Ascending aorta (tissue), 2 donors: ENCODE data around the gene PRCD. TPM values are rescaled to one million over a fixed set of nuclear protein-coding genes. Genes with fewer than 3 reads are reported as not detected.

Experiments
- DNase-seq, 2 donors: peaks; one replicate each; pipeline ENCODE4 v3.0.0-alpha.2; 2019; ENCODE audit warnings: low spot score in 2 of 2
- H3K27ac ChIP-seq, 2 donors: fragments of 200-600 bp; sonication (generic); one replicate each; pipeline ENCODE4 v1.5.1; 2016 to 2017; ENCODE audit warnings: mild to moderate bottlenecking in 1 of 2
- H3K27me3 ChIP-seq: fragments of 200-600 bp; sonication (generic); one replicate; pipeline ENCODE4 v1.5.1; 2017
- H3K36me3 ChIP-seq, 2 donors: fragments of 200-600 bp; sonication (generic); one replicate each; pipeline ENCODE4 v1.5.1; 2016
- H3K4me1 ChIP-seq, 2 donors: fragments of 200-600 bp; sonication (generic); one replicate each; pipeline ENCODE4 v1.5.1; 2016 to 2017; ENCODE audit warnings: mild to moderate bottlenecking in 1 of 2
- H3K4me3 ChIP-seq, 2 donors: fragments of 200-600 bp; sonication (generic); one replicate each; pipeline ENCODE4 v1.5.1; 2016 to 2017; ENCODE audit warnings: mild to moderate bottlenecking in 1 of 2
- H3K9me3 ChIP-seq, 2 donors: fragments of 200-600 bp; sonication (generic); one replicate each; pipeline ENCODE4 v1.5.1; 2016
- CTCF ChIP-seq, 3 experiments: fragments of 200-600 bp in 2 of 3; fragments of 450-650 bp in 1 of 3; sonication (generic) in 2 of 3; IDR thresholded peaks; one replicate each; pipeline ENCODE4 v1.5.1; 2016 to 2019; ENCODE audit warnings: antibody characterized with exemption in 3 of 3, mild to moderate bottlenecking in 1 of 3, moderate library complexity in 1 of 3
- intact Hi-C: fragments of 100-400 bp; cut with DNase I; formaldehyde crosslinking; loops from one replicate; pipeline ENCODE4 v1.15.1; 2023
- total RNA-seq: library from RNA; depleted of rRNA; stranded (reverse); fragments of >200 nt; gene quantifications from one replicate; pipeline ENCODE4 v1.1.0, GENCODE V29; 2016

The PRCD gene
- total RNA-seq, 1 donor from 2014 or later, result 0.43 TPM

GRCh38 chr17:76528528-76529223, 11.2 kb upstream of the PRCD start:
- no peaks in the 10 kb centered on the region for H3K27me3 ChIP-seq
- H3K36me3 ChIP-seq, result no peaks in the 10 kb centered on the region
- TF ChIP-seq CTCF (IDR thresholded peaks at IDR 0.05), result peak in 1 of 3 experiments; percentile 27
- H3K27ac ChIP-seq, result peak overlapping the region; percentile 93 to 95
- no peak for DNase-seq
- intact Hi-C loops, result loop anchor here (1.0 to 10.0 kb wide), 2 partner anchors 12 to 186 kb away; partner anchors contain the start of genes MXRA7 and PRCD
- no peaks in the 10 kb centered on the region for H3K9me3 ChIP-seq
- peak overlapping the region in 1 of 2 donors; percentile 39 for H3K4me3 ChIP-seq
- H3K4me1 ChIP-seq, result peaks cover 22 to 36% of the 10 kb centered on the region in 2 donors

GRCh38 chr17:76529224-76530094, 10.4 kb upstream of the PRCD start:
- Histone ChIP-seq H3K27ac (peak overlapping the region; percentile 93 to 95), H3K4me3 (peak overlapping the region; percentile 27 to 39), H3K9me3 (no peaks in the 10 kb centered on the region), H3K4me1 (peaks cover 22 to 36% of the 10 kb centered on the region in 2 donors), H3K36me3 (no peaks in the 10 kb centered on the region), H3K27me3 (no peaks in the 10 kb centered on the region)
- DNase-seq, result peak; percentile 73 to 91
- intact Hi-C loops, result loop anchor here (1.0 to 10.0 kb wide), 2 partner anchors 11 to 185 kb away; partner anchors contain the start of genes MXRA7 and PRCD
- TF ChIP-seq CTCF (IDR thresholded peaks at IDR 0.05), result no peak

DNA sequence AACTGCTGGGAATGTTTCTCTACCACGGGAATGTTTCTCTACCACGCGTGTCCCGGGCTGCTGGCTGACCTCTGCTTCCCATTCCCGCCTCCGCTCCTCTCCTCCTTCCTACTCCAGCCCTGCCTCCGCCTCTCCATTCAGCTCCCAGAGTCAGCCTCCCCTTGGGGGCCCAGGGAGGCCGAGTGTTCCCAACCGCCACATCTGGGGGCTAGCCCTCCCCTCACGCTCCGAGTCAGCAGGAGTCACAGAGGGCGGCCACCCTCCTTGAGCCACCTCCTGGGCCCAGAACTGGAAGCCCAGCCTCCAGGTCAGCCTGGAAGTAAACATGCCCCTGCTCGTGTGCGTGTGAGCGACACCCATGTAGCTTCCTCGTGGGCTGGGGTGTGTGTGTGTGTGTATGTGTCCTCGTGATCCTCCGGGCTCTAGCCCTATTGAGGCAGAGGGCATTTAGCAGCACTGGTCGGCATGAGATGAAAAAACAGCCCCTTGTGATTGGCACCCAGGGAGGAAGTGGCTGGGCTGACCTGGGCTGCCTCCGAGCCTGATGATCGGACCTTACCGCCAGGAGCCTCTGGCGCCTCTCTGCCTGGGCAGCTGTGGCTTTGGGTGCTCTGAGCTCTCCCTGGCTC, 9.6 kb upstream of the PRCD start:
- peak; percentile 21 to 79 for DNase-seq
- no peak for TF ChIP-seq CTCF (IDR thresholded peaks at IDR 0.05)
- peak overlapping the region; percentile 93 to 95 for H3K27ac ChIP-seq
- H3K9me3 ChIP-seq, result no peaks in the 10 kb centered on the region
- intact Hi-C loops, result no loop called here
- H3K4me3 ChIP-seq, result peak overlapping the region in 1 of 2 donors; percentile 10
- no peaks in the 10 kb centered on the region for H3K27me3 ChIP-seq
- peaks cover 22 to 36% of the 10 kb centered on the region in 2 donors for H3K4me1 ChIP-seq
- no peaks in the 10 kb centered on the region for H3K36me3 ChIP-seq

DNA sequence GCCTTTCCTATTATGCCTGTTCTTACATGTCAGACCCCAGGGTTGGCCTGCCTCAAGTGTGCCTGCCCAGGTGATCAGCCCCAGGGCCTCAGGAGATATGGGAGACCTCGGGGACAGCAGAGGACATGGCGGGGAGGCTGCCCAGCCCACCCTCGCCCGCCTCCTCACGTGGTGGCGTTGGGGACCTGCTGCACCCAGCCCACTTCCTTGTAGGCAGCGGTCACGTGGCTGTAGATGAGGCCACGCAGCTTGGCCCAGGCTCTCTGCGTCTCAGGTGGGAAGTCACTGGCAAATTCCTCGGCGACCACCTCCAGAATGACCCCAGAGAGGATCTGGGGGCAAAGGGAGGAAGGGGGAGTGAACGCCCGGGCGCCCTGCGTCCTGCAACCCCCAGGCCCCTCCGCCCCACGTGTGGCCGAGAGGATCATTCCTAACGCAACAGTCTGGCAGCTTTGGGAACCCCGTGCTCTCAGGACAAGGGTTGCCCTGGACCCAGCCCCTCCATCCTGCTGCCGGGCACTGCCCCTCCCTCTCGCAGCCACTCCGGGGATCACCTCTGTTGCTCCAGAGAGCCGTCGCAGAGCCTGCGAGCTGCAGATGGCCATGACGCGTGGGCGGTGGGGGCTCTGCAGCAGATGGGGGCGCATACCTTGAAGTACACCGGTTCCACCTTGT, 8.9 kb upstream of the PRCD start:
- Histone ChIP-seq H3K4me1 (peaks cover 22 to 36% of the 10 kb centered on the region in 2 donors), H3K27ac (peak overlapping the region; percentile 93 to 95), H3K4me3 (no peak overlapping the region), H3K9me3 (no peaks in the 10 kb centered on the region), H3K36me3 (no peaks in the 10 kb centered on the region), H3K27me3 (no peaks in the 10 kb centered on the region)
- no peak for DNase-seq
- no peak for TF ChIP-seq CTCF (IDR thresholded peaks at IDR 0.05)
- intact Hi-C loops, result no loop called here

DNA sequence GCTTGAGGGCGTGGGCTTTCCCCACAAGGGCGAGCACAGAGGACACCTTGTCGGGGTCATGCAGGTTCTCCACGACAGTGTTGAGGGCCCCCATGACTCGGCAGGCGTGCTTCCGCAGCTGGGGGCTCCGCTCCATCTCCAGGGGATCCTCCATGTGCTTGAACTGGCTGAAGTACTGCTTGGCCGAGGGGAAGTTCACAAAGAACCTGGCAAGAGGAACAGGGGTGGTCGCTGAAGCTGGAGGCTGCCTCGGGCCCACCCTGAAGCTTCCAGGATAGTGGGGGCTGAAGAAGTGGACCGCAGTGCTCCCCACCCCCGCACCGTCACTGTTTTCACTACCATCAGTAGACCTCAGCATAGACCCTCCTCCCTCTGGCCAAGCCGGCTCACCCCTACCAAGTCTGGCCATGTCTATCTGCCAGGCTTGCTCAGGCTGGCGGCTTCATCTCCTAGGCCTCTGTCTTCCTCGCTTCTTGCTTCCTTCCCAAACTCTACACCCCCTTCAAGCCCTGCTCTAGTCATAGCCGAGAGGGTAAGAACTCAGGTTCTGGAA, 8.3 kb upstream of the PRCD start:
- H3K36me3 ChIP-seq, result no peaks in the 10 kb centered on the region
- H3K4me3 ChIP-seq, result no peak overlapping the region
- H3K27me3 ChIP-seq, result no peaks in the 10 kb centered on the region
- H3K9me3 ChIP-seq, result no peaks in the 10 kb centered on the region
- H3K27ac ChIP-seq, result peak overlapping the region; percentile 93 to 95
- intact Hi-C loops, result no loop called here
- DNase-seq, result no peak
- TF ChIP-seq CTCF (IDR thresholded peaks at IDR 0.05), result no peak
- peaks cover 22 to 36% of the 10 kb centered on the region in 2 donors for H3K4me1 ChIP-seq
